HCT116 (cell line): ENCODE results near the gene ELN. TPM values are rescaled to one million over a fixed set of nuclear protein-coding genes. Genes with fewer than 3 reads are reported as not detected.
"Not testable (repeated sequence)": the region's sequence is repeated elsewhere in the genome, so short reads cannot be mapped to it uniquely, and the experiment has no call there.

Source experiments
- ATAC-seq: fragments of 200-7000 bp; cut with Tn5 transposase; 2 replicates; pipeline ENCODE4 v1.9.1; 2020; ENCODE audit warnings: mild to moderate bottlenecking, moderate library complexity
- BruUV-seq: library from RNA; stranded (reverse); fragments of 400-500 nt; replicated peaks from 2 replicates; lab custom pipeline; 2021; lab: Mats Ljungman, UMichigan
- CTCF ChIA-PET: fragments of 300-600 bp; sonication (Branson Sonifier 250); formaldehyde crosslinking; loops from one replicate; lab custom pipeline; 2021; ENCODE audit warnings: antibody characterized with exemption; lab: Charles Lee
- POLR2A ChIA-PET: fragments of 300-600, 350-600 bp; sonication (Branson Sonifier 250); formaldehyde crosslinking; loops from one replicate; lab custom pipeline; 2021; ENCODE audit warnings: antibody characterized with exemption; lab: Charles Lee
- RAD21 ChIA-PET, 2 experiments: fragments of 300-600 bp; sonication (Branson Sonifier 250); formaldehyde crosslinking; loops; one replicate each; lab custom pipeline; 2023; ENCODE audit warnings: low total read pairs in 2 of 2; ENCODE audit not compliant: uncharacterized antibody in 2 of 2, unreplicated experiment in 2 of 2, low non-redundant PET in 1 of 2; lab: Charles Lee
- DNase-seq: peaks from one replicate; pipeline ENCODE4 v3.0.0-alpha.2; 2010; ENCODE audit warnings: low read depth, low spot score
- H2AFZ ChIP-seq: fragments of 200-600 bp; shearing (Covaris generic), sonication (generic); 2 replicates; pipeline ENCODE4 v1.6.1; 2017; ENCODE audit warnings: low read depth, mixed run types, mixed read lengths, antibody characterized with exemption, low read length; ENCODE audit not compliant: poor library complexity, severe bottlenecking
- H3K27ac ChIP-seq: 2 replicates; pipeline ENCODE4 v1.5.1; 2012; ENCODE audit warnings: low read depth, low read length
- H3K27me3 ChIP-seq: fragments of 200-600 bp; sonication (generic); 2 replicates; pipeline ENCODE4 v1.6.1; 2016; ENCODE audit warnings: mixed run types, low read length, mixed read lengths; ENCODE audit not compliant: insufficient read depth
- H3K36me3 ChIP-seq, 2 experiments: fragments of 200-500 bp in 1 of 2; fragments of 200-600 bp in 1 of 2; sonication (Bioruptor generic) in 1 of 2; sonication (generic) in 1 of 2; 2 replicates each; pipeline versions ENCODE4 v1.5.1 to v1.6.1; 2014 to 2016; ENCODE audit warnings: low read length in 2 of 2, inconsistent platforms in 1 of 2, mixed read lengths in 1 of 2, mixed run types in 1 of 2; ENCODE audit not compliant: insufficient read depth in 2 of 2, control insufficient read depth in 1 of 2
- H3K4me1 ChIP-seq, 2 experiments: fragments of 200-600 bp in 1 of 2; sonication (generic) in 1 of 2; 2 replicates each; pipeline versions ENCODE4 v1.5.1 to v1.6.1; 2012 to 2017; ENCODE audit warnings: low read length in 2 of 2, inconsistent platforms in 1 of 2, mild to moderate bottlenecking in 1 of 2, mixed read lengths in 1 of 2, mixed run types in 1 of 2, moderate library complexity in 1 of 2; ENCODE audit not compliant: insufficient read depth in 2 of 2, control insufficient read depth in 1 of 2
- H3K4me2 ChIP-seq: fragments of 200-600 bp; sonication (generic); 2 replicates; pipeline ENCODE4 v1.6.1; 2017; ENCODE audit warnings: mixed run types, low read length, mixed read lengths
- H3K4me3 ChIP-seq, 2 experiments: fragments of 200-600 bp in 1 of 2; sonication (generic) in 1 of 2; replicated peaks in 1 of 2; 2 replicates each; pipeline ENCODE4 v1.5.1; 2011 to 2016; ENCODE audit warnings: low read length in 2 of 2, control low read depth in 1 of 2, low read depth in 1 of 2, mild to moderate bottlenecking in 1 of 2, mixed read lengths in 1 of 2, mixed run types in 1 of 2
- H3K79me2 ChIP-seq: fragments of 200-600 bp; sonication (generic); 2 replicates; pipeline ENCODE4 v1.6.1; 2017; ENCODE audit warnings: mild to moderate bottlenecking, mixed run types, low read length, moderate library complexity, mixed read lengths; ENCODE audit not compliant: insufficient read depth
- H3K9ac ChIP-seq: fragments of 200-600 bp; sonication (generic); 2 replicates; pipeline ENCODE4 v1.6.1; 2016; ENCODE audit warnings: low read length, mixed read lengths
- H3K9me2 ChIP-seq: fragments of 200-600 bp; sonication (generic), shearing (Covaris generic); 2 replicates; pipeline ENCODE4 v1.6.1; 2017; ENCODE audit warnings: mixed run types, mild to moderate bottlenecking, moderate library complexity; ENCODE audit not compliant: insufficient read depth
- H3K9me3 ChIP-seq, 2 experiments: fragments of 200-500 bp in 1 of 2; fragments of 200-600 bp in 1 of 2; sonication (Bioruptor generic) in 1 of 2; sonication (generic) in 1 of 2; 2 replicates each; pipeline ENCODE4 v1.6.1; 2014 to 2017; ENCODE audit warnings: low read length in 2 of 2, mixed read lengths in 2 of 2, inconsistent platforms in 1 of 2, low read depth in 1 of 2, mild to moderate bottlenecking in 1 of 2, mixed run types in 1 of 2, moderate library complexity in 1 of 2; ENCODE audit not compliant: control insufficient read depth in 1 of 2, insufficient read depth in 1 of 2
- H4K20me1 ChIP-seq: fragments of 200-600 bp; sonication (generic), shearing (Covaris generic); 2 replicates; pipeline ENCODE4 v1.6.1; 2017; ENCODE audit warnings: mixed run types, mild to moderate bottlenecking, moderate library complexity; ENCODE audit not compliant: insufficient read depth
- POLR2AphosphoS5 ChIP-seq: IDR thresholded peaks from 2 replicates; pipeline ENCODE4 v1.6.1; 2011; ENCODE audit warnings: mild to moderate bottlenecking, low read depth, low read length, moderate library complexity
- RAD21 ChIP-seq: IDR thresholded peaks from 2 replicates; pipeline ENCODE4 v1.6.1; 2012; ENCODE audit warnings: low read depth, mild to moderate bottlenecking
- YY1 ChIP-seq: IDR thresholded peaks from 2 replicates; pipeline ENCODE4 v1.6.1; 2011; ENCODE audit warnings: low read length, low read depth, moderate library complexity, mild to moderate bottlenecking; ENCODE audit not compliant: insufficient replicate concordance; ENCODE audit errors: extremely low read depth
- intact Hi-C: fragments of 100-400 bp; cut with micrococcal nuclease; formaldehyde crosslinking; loops from 2 replicates; pipeline ENCODE4 v1.10.0; 2022
- total RNA-seq: library from RNA; stranded (reverse); gene quantifications from one replicate; pipeline ENCODE4 v1.2.1, GENCODE V29; 2021; ENCODE audit not compliant: unreplicated experiment
- TF ChIP-seq, protein P1 (sequence below), 3 experiments: fragments of 200-600 bp in 1 of 3; sonication (generic) in 1 of 3; IDR thresholded peaks in 2 of 3; conservative IDR thresholded peaks in 1 of 3; 2 replicates each; pipeline ENCODE4 v1.5.1; 2012 to 2017; ENCODE audit warnings: low read depth in 2 of 3, low read length in 2 of 3, antibody characterized with exemption in 1 of 3, borderline replicate concordance in 1 of 3, control low read depth in 1 of 3, mild to moderate bottlenecking in 1 of 3, mixed read lengths in 1 of 3, mixed run types in 1 of 3, moderate library complexity in 1 of 3; ENCODE audit not compliant: insufficient read depth in 1 of 3

The ELN gene
- total RNA-seq, 1 experiment from 2014 or later, result 0.17 TPM

DNA sequence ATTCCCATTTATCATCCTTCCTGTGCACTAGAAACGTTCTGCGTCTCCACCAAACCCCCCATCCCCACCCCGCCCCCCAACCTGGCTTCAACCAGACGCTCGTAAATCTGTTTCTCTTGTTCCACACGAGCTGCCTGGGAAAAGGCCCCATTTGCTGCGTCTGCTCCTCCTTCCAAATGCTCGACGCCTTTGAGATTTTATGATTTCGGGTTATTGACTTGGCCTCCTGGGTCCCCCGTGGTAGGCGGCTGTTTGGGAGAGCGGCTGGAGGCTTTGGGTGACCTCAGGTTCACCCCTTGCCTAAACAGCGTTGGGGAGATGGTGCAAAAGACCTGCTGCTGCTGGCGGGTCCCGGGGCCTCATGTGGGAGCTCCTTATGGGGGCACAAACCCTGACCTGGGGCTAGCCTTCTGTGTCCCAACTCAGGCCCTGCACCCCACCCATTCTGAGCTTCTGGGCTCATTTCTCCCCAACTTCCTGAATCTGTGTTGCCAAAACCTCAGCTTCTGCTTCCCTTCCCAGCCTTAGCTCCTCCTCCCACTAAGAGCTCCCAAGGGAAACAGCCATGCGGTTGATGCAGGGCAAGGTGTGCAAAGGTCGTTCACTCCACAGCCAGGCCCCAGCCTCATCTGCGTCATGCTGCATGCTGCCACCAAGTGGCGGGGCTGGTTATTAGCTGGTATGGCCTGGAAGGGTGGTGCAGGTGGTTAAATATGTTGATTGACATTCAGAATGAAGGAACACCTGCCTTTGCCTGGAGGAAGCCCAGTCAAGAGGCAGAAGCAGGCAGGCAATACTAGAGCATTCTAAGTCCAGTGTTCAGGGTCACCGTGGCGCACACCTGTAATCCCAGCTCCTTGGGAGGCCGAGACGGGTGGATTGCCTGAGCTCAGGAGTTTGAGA, 49.1 kb upstream of the ELN start:
- Histone ChIP-seq H3K36me3 (no peaks in the 10 kb centered on the region), H3K79me2 (no peaks in the 10 kb centered on the region), H3K9me3 (no peaks in the 10 kb centered on the region), H4K20me1 (no peaks in the 10 kb centered on the region), H3K27me3 (no peaks in the 10 kb centered on the region), H2AFZ (no peak overlapping the region), H3K4me1 (peaks cover 9 to 16% of the 10 kb centered on the region in 2 experiments), H3K4me2 (peak overlapping the region; percentile 26), H3K9me2 (no peaks in the 10 kb centered on the region), H3K9ac (no peak overlapping the region), H3K4me3 (no peak overlapping the region), H3K27ac (no peak overlapping the region)
- intact Hi-C loops, result loop anchor here (1.0 kb wide), 1 partner anchor 113 kb away; no protein-coding TSS in a partner anchor
- ChIA-PET CTCF (interaction anchor here (0.6 to 2.0 kb wide), 11 partner anchors 8 to 151 kb away, joined by 3 to 7 read pairs (median 3); no protein-coding TSS in a partner anchor), POLR2A (interaction anchor here (0.6 kb wide), 2 partner anchors 255 to 314 kb away, joined by 3 read pairs; no protein-coding TSS in a partner anchor), RAD21 (interaction anchor here in 1 of 2 experiments (0.6 kb wide), 1 partner anchor 419 kb away, joined by 7 read pairs; no protein-coding TSS in a partner anchor)
- peak; percentile 47 for DNase-seq
- TF ChIP-seq POLR2AphosphoS5 (no peak), RAD21 (peak; percentile 77), YY1 (no peak)
- TF ChIP-seq, protein P1, sequence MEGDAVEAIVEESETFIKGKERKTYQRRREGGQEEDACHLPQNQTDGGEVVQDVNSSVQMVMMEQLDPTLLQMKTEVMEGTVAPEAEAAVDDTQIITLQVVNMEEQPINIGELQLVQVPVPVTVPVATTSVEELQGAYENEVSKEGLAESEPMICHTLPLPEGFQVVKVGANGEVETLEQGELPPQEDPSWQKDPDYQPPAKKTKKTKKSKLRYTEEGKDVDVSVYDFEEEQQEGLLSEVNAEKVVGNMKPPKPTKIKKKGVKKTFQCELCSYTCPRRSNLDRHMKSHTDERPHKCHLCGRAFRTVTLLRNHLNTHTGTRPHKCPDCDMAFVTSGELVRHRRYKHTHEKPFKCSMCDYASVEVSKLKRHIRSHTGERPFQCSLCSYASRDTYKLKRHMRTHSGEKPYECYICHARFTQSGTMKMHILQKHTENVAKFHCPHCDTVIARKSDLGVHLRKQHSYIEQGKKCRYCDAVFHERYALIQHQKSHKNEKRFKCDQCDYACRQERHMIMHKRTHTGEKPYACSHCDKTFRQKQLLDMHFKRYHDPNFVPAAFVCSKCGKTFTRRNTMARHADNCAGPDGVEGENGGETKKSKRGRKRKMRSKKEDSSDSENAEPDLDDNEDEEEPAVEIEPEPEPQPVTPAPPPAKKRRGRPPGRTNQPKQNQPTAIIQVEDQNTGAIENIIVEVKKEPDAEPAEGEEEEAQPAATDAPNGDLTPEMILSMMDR (IDR thresholded peaks at IDR 0.05 in 2 of 3, conservative IDR thresholded peaks at IDR 0.05 in 1 of 3; ENCODE audit: borderline replicate concordance in 1 of 3, insufficient read depth in 1 of 3, low read depth in 2 of 3, low read length in 2 of 3), result peak; percentile 71 to 83 (median 75)
- BruUV-seq, result no TSS peak
- peak; percentile 99 for ATAC-seq

DNA sequence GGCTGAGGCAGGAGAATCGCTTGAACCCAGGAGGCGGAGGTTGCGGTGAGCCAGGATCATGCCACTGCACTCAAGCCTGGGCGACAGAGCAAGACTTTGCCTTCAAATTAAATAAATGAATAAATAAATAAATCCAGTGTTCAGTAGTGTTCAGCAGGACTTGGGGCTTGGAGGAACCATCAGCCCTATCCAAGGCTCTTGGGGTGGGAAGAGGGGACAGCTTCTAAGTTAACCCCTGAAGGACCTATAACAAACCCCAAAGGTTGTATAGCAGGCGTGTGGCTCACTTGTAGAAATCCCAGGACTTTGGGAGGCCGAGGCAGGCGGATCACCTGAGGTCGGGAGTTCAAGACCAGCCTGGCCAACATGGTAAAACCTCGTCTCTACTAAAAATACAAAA, 48.3 kb upstream of the ELN start:
- H3K9me3 ChIP-seq, H3K27ac ChIP-seq, H3K4me2 ChIP-seq, DNase-seq, ATAC-seq, H4K20me1 ChIP-seq, H3K4me3 ChIP-seq, H3K9ac ChIP-seq, RAD21 ChIA-PET, H3K79me2 ChIP-seq, H2AFZ ChIP-seq, BruUV-seq, H3K9me2 ChIP-seq, H3K27me3 ChIP-seq, H3K36me3 ChIP-seq: not testable (repeated sequence)
- CTCF ChIA-PET, result interaction anchor here (0.6 to 2.0 kb wide), 11 partner anchors 9 to 152 kb away, joined by 3 to 7 read pairs (median 3); no protein-coding TSS in a partner anchor
- POLR2A ChIA-PET, result interaction anchor here (0.5 to 0.6 kb wide), 3 partner anchors 240 to 315 kb away, joined by 3 to 5 read pairs (median 3); no protein-coding TSS in a partner anchor
- H3K4me1 ChIP-seq, result peaks cover 9 to 16% of the 10 kb centered on the region in 2 experiments
- intact Hi-C loops, result loop anchor here (1.0 kb wide), 1 partner anchor 113 kb away; no protein-coding TSS in a partner anchor
